ENCODE data around the gene TEAD1.

Gene TEAD1

GRCh38 chr11:12707500-12707880, 33.3 kb downstream of the TEAD1 start:
- DNase-seq (ENCODE audit: low read depth): no peak

- DNase-seq (ENCODE audit: low read depth): no peak
These were observed 37.3 kb downstream of the TEAD1 start for GRCh38 chr11:12711496-12711895.

- DNase-seq (ENCODE audit: low read depth): no peak
These were observed 37.9 kb downstream of the TEAD1 start for GRCh38 chr11:12712132-12712531.

GRCh38 chr11:12715131-12715530, 40.9 kb downstream of the TEAD1 start:
- DNase-seq (ENCODE audit: low read depth): no peak

- no peak for DNase-seq (ENCODE audit: low read depth)
These were observed 41.7 kb downstream of the TEAD1 start for GRCh38 chr11:12715941-12716340.

GRCh38 chr11:12716816-12717215, 42.6 kb downstream of the TEAD1 start:
- DNase-seq (ENCODE audit: low read depth): no peak

GRCh38 chr11:12717851-12718291, 43.6 kb downstream of the TEAD1 start:
- no peak for DNase-seq (ENCODE audit: low read depth)

- no peak for DNase-seq (ENCODE audit: low read depth)
These were observed 45.0 kb downstream of the TEAD1 start for GRCh38 chr11:12719221-12719620.

GRCh38 chr11:12721816-12722604, 47.8 kb downstream of the TEAD1 start:
- DNase-seq (ENCODE audit: low read depth): no peak

GRCh38 chr11:12723421-12724300, 49.4 kb downstream of the TEAD1 start:
- DNase-seq (ENCODE audit: low read depth): no peak

- DNase-seq (ENCODE audit: low read depth): peak; percentile 86
These were observed 50.3 kb downstream of the TEAD1 start for GRCh38 chr11:12724301-12725054.

GRCh38 chr11:12725055-12725862, 51.0 kb downstream of the TEAD1 start:
- DNase-seq (ENCODE audit: low read depth): no peak

GRCh38 chr11:12725863-12726682, 51.9 kb downstream of the TEAD1 start:
- peak; percentile 70 for DNase-seq (ENCODE audit: low read depth)

- no peak for DNase-seq (ENCODE audit: low read depth)
These were observed 53.5 kb downstream of the TEAD1 start for GRCh38 chr11:12727563-12728211.

- no peak for DNase-seq (ENCODE audit: low read depth)
These were observed 54.2 kb downstream of the TEAD1 start for GRCh38 chr11:12728417-12728816.

GRCh38 chr11:12729941-12730340, 55.7 kb downstream of the TEAD1 start:
- DNase-seq (ENCODE audit: low read depth): no peak

- DNase-seq (ENCODE audit: low read depth): no peak
These were observed 57.7 kb downstream of the TEAD1 start for GRCh38 chr11:12731841-12732336.

GRCh38 chr11:12733091-12733490, 58.9 kb downstream of the TEAD1 start:
- no peak for DNase-seq (ENCODE audit: low read depth)

GRCh38 chr11:12734625-12735024, 60.4 kb downstream of the TEAD1 start:
- DNase-seq (ENCODE audit: low read depth): no peak

GRCh38 chr11:12735262-12735661, 61.0 kb downstream of the TEAD1 start:
- DNase-seq (ENCODE audit: low read depth): no peak
